LNCAP (cell line): Measurements from ENCODE around the gene KRT1.

ENCODE experiments used
- TF ChIP-seq, protein P1 (sequence below): fragments of 450-650 bp; IDR thresholded peaks from 2 replicates; pipeline ENCODE4 v1.5.1; 2017; ENCODE audit warnings: mild to moderate bottlenecking

Gene KRT1

DNA sequence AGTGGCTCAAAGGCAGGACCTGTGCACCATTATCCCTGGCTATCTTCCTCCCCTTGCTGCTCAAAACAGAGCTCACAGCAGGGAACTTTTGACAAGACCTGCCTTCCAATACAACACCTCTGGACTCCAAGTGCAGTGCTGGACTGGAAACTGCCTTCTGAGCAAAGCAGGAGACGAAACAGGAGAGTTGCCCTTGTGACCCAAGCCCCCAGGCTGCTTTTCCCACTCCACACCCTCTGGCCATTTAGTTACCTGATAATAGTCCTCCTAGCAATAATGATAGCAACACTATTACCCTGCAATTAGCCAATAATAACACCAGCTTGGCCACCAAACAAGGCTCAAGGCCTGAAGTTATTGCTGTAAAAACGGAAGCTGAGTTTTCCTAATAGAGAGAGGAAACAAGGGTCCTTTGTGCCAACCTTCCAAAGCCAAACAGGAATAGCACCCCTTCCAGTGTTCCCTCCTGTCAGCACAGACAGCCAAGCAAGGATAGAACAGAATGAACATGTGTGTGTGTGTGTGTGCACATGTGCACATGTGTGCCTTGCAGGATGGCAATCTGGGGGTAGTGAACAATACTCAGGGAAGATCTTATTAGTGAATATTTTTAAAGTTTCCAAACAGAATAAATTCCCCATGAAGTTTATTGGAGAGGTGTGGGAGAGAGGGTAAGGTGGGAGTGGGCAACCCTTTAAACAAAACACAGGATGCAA is 52.7 kb downstream of the KRT1 start:
- TF ChIP-seq, protein P1, sequence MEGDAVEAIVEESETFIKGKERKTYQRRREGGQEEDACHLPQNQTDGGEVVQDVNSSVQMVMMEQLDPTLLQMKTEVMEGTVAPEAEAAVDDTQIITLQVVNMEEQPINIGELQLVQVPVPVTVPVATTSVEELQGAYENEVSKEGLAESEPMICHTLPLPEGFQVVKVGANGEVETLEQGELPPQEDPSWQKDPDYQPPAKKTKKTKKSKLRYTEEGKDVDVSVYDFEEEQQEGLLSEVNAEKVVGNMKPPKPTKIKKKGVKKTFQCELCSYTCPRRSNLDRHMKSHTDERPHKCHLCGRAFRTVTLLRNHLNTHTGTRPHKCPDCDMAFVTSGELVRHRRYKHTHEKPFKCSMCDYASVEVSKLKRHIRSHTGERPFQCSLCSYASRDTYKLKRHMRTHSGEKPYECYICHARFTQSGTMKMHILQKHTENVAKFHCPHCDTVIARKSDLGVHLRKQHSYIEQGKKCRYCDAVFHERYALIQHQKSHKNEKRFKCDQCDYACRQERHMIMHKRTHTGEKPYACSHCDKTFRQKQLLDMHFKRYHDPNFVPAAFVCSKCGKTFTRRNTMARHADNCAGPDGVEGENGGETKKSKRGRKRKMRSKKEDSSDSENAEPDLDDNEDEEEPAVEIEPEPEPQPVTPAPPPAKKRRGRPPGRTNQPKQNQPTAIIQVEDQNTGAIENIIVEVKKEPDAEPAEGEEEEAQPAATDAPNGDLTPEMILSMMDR, result no peak
